ENCODE measurements around the gene PLD1.

DNA sequence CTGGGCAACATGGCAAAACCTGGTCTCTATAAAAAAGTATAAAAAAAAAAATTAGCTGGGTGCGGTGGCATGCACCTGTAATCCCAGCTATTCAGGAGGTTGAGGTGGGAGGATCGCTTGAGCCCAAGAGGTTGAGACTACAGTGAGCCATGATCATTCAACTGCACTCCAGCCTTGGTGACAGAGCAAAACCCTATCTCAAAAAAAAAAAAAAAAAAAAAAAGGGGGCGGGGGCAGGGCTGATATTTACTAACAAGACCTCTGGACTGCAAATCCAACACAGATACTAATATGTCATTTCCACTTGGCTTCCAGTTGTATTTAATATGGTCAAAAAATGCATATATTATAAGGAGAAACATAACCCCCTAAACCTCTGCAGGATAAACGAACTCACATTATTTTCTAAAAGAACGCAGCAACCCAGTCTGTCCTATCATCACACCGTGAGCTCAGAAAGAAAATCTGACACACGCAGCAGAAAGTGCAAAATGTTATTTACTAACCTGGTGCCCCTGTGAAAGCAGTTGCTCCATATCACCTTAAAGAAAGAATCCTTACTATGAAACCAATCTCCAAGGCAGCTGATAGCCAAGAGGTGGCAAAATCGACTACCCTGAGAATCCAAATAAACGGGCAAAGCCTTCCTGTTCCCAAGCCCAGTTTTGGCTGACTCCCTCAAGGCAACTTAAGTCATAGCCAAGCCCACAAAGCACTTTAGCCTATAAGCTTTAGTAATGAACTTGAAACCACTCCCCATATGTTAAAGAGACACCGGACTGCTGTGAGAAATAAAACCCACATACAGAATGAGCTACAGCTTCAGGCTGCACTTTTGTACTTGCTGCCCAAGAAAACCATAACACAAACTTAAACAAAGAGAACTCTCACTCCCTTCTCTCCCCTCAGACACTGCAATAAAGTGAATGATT, 39.3 kb downstream of the PLD1 start:
- no peak for TF ChIP-seq CTCF (IDR thresholded peaks at IDR 0.05)
- TF ChIP-seq POLR2A (IDR thresholded peaks at IDR 0.05) = peak in 3 of 4 donors; percentile 29 to 57 (median 51)

Data from esophagus squamous epithelium (tissue), 4 donors.